Right lobe of liver (tissue), 6 donors: ENCODE data around the gene METTL1. TPM values are rescaled to one million over a fixed set of nuclear protein-coding genes. Genes with fewer than 3 reads are reported as not detected.

Experiments used
- ATAC-seq, 4 donors: fragments of 200-7000 bp; cut with Tn5 transposase; one replicate each; pipeline ENCODE4 v1.9.1; 2020; ENCODE audit warnings: mild to moderate bottlenecking in 4 of 4, moderate library complexity in 4 of 4
- DNase-seq, 3 donors: peaks; one replicate each; pipeline ENCODE4 v3.0.0-alpha.2; 2020
- H3K27ac ChIP-seq, 3 donors: fragments of 200-600 bp; one replicate each; pipeline ENCODE4 v1.8.0; 2022
- H3K27me3 ChIP-seq, 2 donors: fragments of 200-600 bp; one replicate each; pipeline ENCODE4 v1.8.0; 2022
- H3K36me3 ChIP-seq, 4 donors: fragments of 200-600 bp; sonication (generic) in 1 of 4; one replicate each; pipeline versions ENCODE4 v1.5.1 to v1.8.0; 2017 to 2022; ENCODE audit warnings: control low read depth in 1 of 4
- H3K4me1 ChIP-seq, 4 donors: fragments of 200-600 bp; sonication (generic) in 1 of 4; one replicate each; pipeline versions ENCODE4 v1.5.1 to v1.8.0; 2017 to 2022; ENCODE audit warnings: control low read depth in 1 of 4
- H3K4me3 ChIP-seq, 3 donors: fragments of 200-600 bp; one replicate each; pipeline ENCODE4 v1.8.0; 2022
- H3K9me3 ChIP-seq, 4 donors: fragments of 200-600 bp; sonication (generic) in 1 of 4; one replicate each; pipeline versions ENCODE4 v1.5.1 to v1.8.0; 2017 to 2022; ENCODE audit warnings: control low read depth in 1 of 4
- POLR2A ChIP-seq: fragments of 450-650 bp; IDR thresholded peaks from one replicate; pipeline ENCODE4 v1.6.1; 2017; ENCODE audit warnings: antibody characterized with exemption, mild to moderate bottlenecking
- WGBS: methylation state at CpG from one replicate; pipeline ENCODE4 v1.1.6; 2018; ENCODE audit warnings: low coverage, low lambda C conversion rate; ENCODE audit not compliant: insufficient coverage; ENCODE audit errors: missing lambda C conversion rate; 5-methylcytosine and 5-hydroxymethylcytosine counted together
- intact Hi-C, 2 donors: fragments of 100-400 bp; cut with DNase I; formaldehyde crosslinking; loops; one replicate each; pipeline versions ENCODE4 v1.11.2 to v1.14.1; 2022
- total RNA-seq, 6 experiments: library from RNA; depleted of rRNA in 2 of 6; stranded (reverse); fragments of >200 nt in 2 of 6; fragmentation: NEBNext Ultra II Directional in 3 of 6; extraction: Animal tissue kit (Norgen Biotek cat#: 25700) in 3 of 6; gene quantifications; one replicate each; pipeline versions ENCODE4 v1.1.0 to v1.2.4, GENCODE V29; 2016 to 2023
- TF ChIP-seq, protein P1 (sequence below), 4 donors: fragments of 200-600 bp in 3 of 4; fragments of 450-650 bp in 1 of 4; IDR thresholded peaks; one replicate each; pipeline versions ENCODE4 v1.5.1 to v1.8.0; 2016 to 2022; ENCODE audit warnings: antibody characterized with exemption in 4 of 4, mild to moderate bottlenecking in 2 of 4
- donor health status: DM: no; HTN: yes; CAD: no.
- donor health status: DM: no; HTN: no; CAD: no.
- donor health status: DM: no; HTN: no; CAD: no.
- donor health status: DM: no; HTN: yes; CAD: no.
- donor health status: DM: no; HTN: yes; CAD: no.

Gene METTL1
- total RNA-seq, 6 experiments from 2014 or later = 9.7 to 13.6 (median 10.3) TPM

DNA sequence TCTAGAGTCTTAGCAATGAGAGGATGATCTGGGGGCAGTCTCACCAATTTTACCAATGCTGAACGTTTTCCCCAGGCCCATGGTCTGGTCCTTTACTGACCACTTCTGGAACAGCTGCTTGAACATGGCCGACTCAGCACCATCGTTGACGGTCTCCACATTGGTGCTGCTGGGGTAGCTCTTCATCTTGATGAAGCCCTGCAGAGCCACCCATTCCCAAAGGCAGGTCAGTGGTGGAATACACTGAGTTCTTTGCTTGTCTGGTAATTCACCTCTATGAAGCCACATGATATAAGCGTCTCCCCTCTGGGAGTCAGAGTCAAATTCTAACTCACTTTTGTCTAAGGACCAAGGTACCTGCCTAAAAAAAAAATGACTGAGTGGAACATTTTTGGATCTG, 36.4 kb upstream of the METTL1 start:
- H3K27me3 ChIP-seq = no peaks in the 10 kb centered on the region
- no peaks in the 10 kb centered on the region for H3K4me1 ChIP-seq
- no peak for ATAC-seq
- intact Hi-C loops = loop anchor here in 1 of 2 donors (10.0 kb wide), 1 partner anchor 96 kb away; no protein-coding TSS in a partner anchor
- TF ChIP-seq, protein P1, sequence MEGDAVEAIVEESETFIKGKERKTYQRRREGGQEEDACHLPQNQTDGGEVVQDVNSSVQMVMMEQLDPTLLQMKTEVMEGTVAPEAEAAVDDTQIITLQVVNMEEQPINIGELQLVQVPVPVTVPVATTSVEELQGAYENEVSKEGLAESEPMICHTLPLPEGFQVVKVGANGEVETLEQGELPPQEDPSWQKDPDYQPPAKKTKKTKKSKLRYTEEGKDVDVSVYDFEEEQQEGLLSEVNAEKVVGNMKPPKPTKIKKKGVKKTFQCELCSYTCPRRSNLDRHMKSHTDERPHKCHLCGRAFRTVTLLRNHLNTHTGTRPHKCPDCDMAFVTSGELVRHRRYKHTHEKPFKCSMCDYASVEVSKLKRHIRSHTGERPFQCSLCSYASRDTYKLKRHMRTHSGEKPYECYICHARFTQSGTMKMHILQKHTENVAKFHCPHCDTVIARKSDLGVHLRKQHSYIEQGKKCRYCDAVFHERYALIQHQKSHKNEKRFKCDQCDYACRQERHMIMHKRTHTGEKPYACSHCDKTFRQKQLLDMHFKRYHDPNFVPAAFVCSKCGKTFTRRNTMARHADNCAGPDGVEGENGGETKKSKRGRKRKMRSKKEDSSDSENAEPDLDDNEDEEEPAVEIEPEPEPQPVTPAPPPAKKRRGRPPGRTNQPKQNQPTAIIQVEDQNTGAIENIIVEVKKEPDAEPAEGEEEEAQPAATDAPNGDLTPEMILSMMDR (IDR thresholded peaks at IDR 0.05) = no peak
- TF ChIP-seq POLR2A = no peak
- 71% methylated on average over 2 of the region's 5 CpGs for WGBS
- H3K4me3 ChIP-seq = no peak overlapping the region
- H3K36me3 ChIP-seq = peaks cover 0 to 65% (median 9%) of the 10 kb centered on the region in 4 donors
- H3K9me3 ChIP-seq = no peaks in the 10 kb centered on the region
- no peak for DNase-seq
- no peak overlapping the region for H3K27ac ChIP-seq

DNA sequence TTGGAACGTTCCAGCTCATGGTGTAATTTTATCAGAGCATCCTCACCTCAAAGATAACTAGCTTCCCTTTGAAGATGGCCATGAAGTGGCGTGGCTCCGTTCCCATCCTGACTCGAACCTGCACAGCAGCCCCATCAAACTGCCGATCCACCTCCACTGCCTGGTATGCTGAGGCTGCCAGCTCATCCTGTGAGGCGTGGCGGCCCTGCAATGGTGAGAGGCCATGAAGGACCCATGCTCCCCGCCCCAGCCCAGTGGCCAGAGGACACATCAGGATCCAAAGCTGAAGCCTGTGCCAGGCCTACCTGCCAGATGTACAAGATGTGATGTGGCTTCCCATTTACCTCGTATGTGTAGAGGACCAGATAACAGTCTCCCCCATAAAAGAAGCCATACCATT, 35.4 kb upstream of the METTL1 start:
- Histone ChIP-seq H3K4me3 (no peak overlapping the region), H3K4me1 (no peaks in the 10 kb centered on the region), H3K9me3 (no peaks in the 10 kb centered on the region), H3K27ac (no peak overlapping the region), H3K36me3 (peaks cover 0 to 72% (median 11%) of the 10 kb centered on the region in 4 donors), H3K27me3 (no peaks in the 10 kb centered on the region)
- intact Hi-C loops = loop anchor here in 1 of 2 donors (10.0 kb wide), 1 partner anchor 98 kb away; no protein-coding TSS in a partner anchor
- no peak for DNase-seq
- WGBS = 78% methylated on average over 6 of the region's 9 CpGs
- TF ChIP-seq POLR2A = no peak
- TF ChIP-seq, protein P1 (IDR thresholded peaks at IDR 0.05) = no peak
- no peak for ATAC-seq

DNA sequence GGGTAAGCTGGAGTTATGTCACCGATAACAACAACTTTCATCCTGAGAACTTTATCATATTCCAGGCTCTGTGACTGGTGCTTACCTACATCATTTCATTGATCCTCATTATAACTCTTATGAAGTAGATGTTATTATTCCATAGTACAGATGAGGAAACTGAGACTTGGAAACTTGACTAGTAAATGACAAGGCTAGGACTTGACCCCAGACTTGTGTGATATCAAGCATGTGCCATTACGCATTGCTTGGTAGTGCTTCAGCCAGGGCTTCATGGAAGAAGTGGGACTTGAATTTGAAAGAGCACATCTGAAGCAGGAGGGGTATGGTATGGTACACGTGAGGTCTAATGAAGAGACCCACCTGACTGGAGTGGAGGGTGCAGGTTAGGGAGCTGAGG, 34.8 kb upstream of the METTL1 start:
- ATAC-seq = no peak
- no peak overlapping the region for H3K4me3 ChIP-seq
- peaks cover 0 to 78% (median 11%) of the 10 kb centered on the region in 4 donors for H3K36me3 ChIP-seq
- intact Hi-C loops = loop anchor here in 1 of 2 donors (10.0 kb wide), 1 partner anchor 98 kb away; no protein-coding TSS in a partner anchor
- no peak overlapping the region for H3K27ac ChIP-seq
- TF ChIP-seq POLR2A = no peak
- TF ChIP-seq, protein P1 (IDR thresholded peaks at IDR 0.05) = no peak
- DNase-seq = no peak
- no peaks in the 10 kb centered on the region for H3K4me1 ChIP-seq
- no peaks in the 10 kb centered on the region for H3K27me3 ChIP-seq
- WGBS = 96% methylated on average over 3 of the region's 3 CpGs
- H3K9me3 ChIP-seq = no peaks in the 10 kb centered on the region

DNA sequence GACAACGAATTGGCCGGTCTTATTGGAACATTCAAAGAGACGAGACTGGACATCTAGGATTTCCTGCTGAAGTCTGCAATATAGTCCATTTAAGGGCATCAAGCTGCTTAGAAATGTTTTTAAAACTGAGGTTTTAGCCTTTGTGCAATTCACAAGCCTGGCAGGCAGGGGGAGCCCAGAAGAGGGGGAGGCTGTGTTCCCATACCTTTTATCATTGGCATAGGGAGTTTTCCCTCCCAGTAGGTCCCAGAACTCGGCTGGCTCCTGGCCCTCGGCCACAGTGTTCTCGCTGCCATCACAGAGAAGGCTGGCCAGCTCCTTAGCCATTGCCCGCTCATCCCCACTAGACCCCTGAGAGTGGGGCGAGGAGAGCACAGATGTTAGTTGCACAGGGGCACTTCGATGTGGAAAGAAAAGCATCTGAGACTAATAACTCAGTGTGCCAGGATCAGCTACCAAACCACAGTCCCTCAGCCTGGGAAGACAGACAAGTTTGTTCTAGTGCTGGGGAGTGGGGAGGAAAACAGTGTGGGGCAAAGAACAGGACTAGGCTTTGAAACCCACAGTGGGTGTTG, 31.5 kb upstream of the METTL1 start:
- 16% methylated on average over 7 of the region's 9 CpGs for WGBS
- no peak overlapping the region for H3K4me3 ChIP-seq
- H3K36me3 ChIP-seq = peaks cover 0 to 73% (median 17%) of the 10 kb centered on the region in 4 donors
- ATAC-seq = peak; percentile 92 to 96 (median 94)
- TF ChIP-seq POLR2A = no peak
- TF ChIP-seq, protein P1 (IDR thresholded peaks at IDR 0.05) = peak; percentile 58 to 79 (median 72)
- H3K27me3 ChIP-seq = no peaks in the 10 kb centered on the region
- no peaks in the 10 kb centered on the region for H3K4me1 ChIP-seq
- intact Hi-C loops = loop anchor here in 1 of 2 donors (10.0 kb wide), 1 partner anchor 101 kb away; no protein-coding TSS in a partner anchor
- peak in 2 of 3 donors; percentile 44 to 59 for DNase-seq
- H3K27ac ChIP-seq = no peak overlapping the region
- H3K9me3 ChIP-seq = no peaks in the 10 kb centered on the region
